Right atrium auricular region (tissue), 2 donors: ENCODE measurements around the gene EFCAB9. TPM values are rescaled to one million over a fixed set of nuclear protein-coding genes. Genes with fewer than 3 reads are reported as not detected.
A peak's percentile ranks its signal among the peaks of the same experiment; 100 is the strongest.

Source experiments
- DNase-seq: peaks from one replicate; pipeline ENCODE4 v3.0.0-alpha.2; 2019; ENCODE audit warnings: low spot score
- H3K27ac ChIP-seq, 2 donors: fragments of 200-600 bp; sonication (generic); 1 replicate in 1 of 2; 2 replicates in 1 of 2; pipeline ENCODE4 v1.5.1; 2016 to 2019
- H3K27me3 ChIP-seq, 2 donors: fragments of 200-600 bp; sonication (generic); one replicate each; pipeline versions ENCODE4 v1.5.1 to v1.6.0; 2017 to 2019
- H3K36me3 ChIP-seq: fragments of 200-600 bp; sonication (generic); one replicate; pipeline ENCODE4 v1.5.1; 2016
- H3K4me1 ChIP-seq, 2 donors: fragments of 200-600 bp; sonication (generic); one replicate each; pipeline versions ENCODE4 v1.5.1 to v1.6.0; 2017 to 2019
- H3K4me3 ChIP-seq, 2 donors: fragments of 200-600 bp; sonication (generic); 1 replicate in 1 of 2; 2 replicates in 1 of 2; pipeline ENCODE4 v1.5.1; 2017 to 2019; ENCODE audit warnings: mild to moderate bottlenecking in 1 of 2, moderate library complexity in 1 of 2
- H3K9me3 ChIP-seq, 2 donors: fragments of 200-600 bp; sonication (generic); one replicate each; pipeline ENCODE4 v1.5.1; 2019
- total RNA-seq, 2 donors: library from RNA; depleted of rRNA; stranded (reverse); fragments of >200 nt; gene quantifications; one replicate each; pipeline ENCODE4 v1.1.0, GENCODE V29; 2016
- TF ChIP-seq, protein P1 (sequence below), 2 donors: fragments of 200-600 bp; sonication (generic); IDR thresholded peaks; one replicate each; pipeline ENCODE4 v1.5.1; 2019; ENCODE audit warnings: antibody characterized with exemption in 2 of 2

EFCAB9 gene
- total RNA-seq, 2 donors from 2014 or later = not detected

DNA sequence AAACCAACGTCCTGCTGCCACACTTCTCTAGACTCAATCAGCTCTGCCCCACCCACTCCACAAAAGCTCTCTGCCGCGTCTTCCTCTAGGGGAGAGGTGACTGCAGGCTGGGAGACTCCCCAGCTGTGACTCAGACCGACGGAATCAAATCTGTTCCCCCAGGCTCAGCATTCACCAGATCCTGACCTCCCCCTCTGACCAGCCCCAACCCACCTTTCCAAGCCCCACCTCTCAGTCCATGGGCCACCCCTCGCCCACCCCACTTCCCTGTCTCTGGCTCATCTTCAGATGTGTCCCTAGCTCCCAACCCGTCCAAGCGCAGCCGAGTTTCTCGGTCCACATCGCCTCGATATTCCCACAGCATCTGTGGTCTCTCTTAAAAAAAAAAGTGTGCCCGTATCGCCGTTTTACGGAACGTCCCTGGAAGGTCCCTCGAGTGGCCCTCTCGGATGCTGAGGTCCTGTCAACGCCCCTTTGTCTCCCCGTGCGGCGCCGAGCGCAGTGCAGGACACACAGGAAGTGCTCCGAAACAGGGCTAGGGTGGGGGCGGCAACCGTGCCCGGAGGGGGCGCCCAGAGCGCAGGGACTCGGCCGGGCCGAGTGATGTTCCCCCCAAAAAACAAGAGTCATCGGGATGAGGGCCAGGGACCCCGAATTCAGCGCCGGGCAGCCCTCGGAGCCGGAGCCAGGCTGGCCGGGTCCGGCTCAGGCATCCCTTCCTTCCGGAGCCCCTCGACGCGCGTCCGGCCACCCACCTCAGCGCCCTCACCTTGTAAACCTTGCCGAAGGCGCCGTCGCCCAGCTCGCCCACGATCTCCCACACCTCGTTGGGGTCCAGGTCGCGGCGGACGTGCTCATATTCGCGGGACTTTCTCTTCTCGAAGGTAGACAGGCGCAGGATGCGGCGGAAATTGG, 6.6 kb upstream of the EFCAB9 start:
- peak overlapping the region; percentile 77 to 82 for H3K4me3 ChIP-seq
- H3K36me3 ChIP-seq = no peaks in the 10 kb centered on the region
- H3K4me1 ChIP-seq = peaks cover 0 to 29% of the 10 kb centered on the region in 2 donors
- TF ChIP-seq, protein P1, sequence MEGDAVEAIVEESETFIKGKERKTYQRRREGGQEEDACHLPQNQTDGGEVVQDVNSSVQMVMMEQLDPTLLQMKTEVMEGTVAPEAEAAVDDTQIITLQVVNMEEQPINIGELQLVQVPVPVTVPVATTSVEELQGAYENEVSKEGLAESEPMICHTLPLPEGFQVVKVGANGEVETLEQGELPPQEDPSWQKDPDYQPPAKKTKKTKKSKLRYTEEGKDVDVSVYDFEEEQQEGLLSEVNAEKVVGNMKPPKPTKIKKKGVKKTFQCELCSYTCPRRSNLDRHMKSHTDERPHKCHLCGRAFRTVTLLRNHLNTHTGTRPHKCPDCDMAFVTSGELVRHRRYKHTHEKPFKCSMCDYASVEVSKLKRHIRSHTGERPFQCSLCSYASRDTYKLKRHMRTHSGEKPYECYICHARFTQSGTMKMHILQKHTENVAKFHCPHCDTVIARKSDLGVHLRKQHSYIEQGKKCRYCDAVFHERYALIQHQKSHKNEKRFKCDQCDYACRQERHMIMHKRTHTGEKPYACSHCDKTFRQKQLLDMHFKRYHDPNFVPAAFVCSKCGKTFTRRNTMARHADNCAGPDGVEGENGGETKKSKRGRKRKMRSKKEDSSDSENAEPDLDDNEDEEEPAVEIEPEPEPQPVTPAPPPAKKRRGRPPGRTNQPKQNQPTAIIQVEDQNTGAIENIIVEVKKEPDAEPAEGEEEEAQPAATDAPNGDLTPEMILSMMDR (IDR thresholded peaks at IDR 0.05) = no peak
- no peaks in the 10 kb centered on the region for H3K9me3 ChIP-seq
- no peaks in the 10 kb centered on the region for H3K27me3 ChIP-seq
- peak; percentile 77 for DNase-seq
- H3K27ac ChIP-seq = peak overlapping the region; percentile 89 to 93

DNA sequence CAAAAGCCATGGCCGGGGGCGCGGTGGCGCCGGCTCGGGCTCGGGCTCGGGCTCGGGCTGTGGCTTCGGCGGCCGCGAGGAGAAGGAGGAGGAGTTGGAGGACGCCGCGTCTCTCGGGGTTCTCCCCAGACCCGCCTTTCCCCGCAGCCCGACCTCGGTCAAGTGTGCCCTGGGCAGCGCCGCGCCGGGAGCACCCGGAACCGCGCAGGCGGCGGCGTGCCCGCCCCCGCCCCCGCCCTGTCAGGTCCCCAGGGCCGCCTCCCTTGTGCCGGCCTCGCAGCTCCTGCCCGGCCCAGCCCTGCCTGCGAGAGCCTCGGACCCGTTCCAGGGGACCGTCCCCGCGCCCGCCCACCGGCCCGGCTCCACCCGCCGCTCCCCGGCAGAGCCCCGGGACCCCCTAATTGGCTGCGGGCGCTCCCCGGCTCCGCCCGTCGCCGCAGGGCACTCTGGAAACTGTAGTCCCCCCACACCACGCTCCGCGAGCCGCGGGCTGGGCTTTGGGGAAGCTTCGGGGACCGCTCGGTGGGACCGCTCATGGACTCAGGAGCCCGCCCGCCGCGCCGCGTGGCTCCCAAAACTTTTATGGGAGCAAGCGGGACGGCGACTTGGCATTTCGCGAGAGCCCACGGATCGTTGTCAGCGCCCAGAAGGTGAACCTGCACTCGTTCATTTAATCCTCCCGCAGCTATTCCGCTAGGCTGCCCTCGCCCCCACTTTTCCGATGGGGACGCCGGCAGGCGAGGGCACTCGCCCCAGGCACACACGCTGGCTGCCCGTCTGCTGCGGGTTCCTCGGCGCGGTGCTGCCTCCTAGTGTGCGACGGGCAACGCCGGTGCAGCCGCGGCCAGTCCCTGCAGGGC, 5.7 kb upstream of the EFCAB9 start, which contains the start of gene STK10:
Gene STK10, minus strand, starts transcription at position 192 of the 860 bp plus-strand sequence. Its CDS starts 182 bp downstream, at position 10.
- TF ChIP-seq, protein P1 (IDR thresholded peaks at IDR 0.05) = peak; percentile 83 to 95
- H3K4me3 ChIP-seq = peak within 1 kb of the TSS; percentile 77 to 82
- H3K4me1 ChIP-seq = peaks cover 0 to 29% of the 10 kb centered on the region in 2 donors
- peak within 1 kb of the TSS; percentile 89 to 93 for H3K27ac ChIP-seq
- no peaks in the 10 kb centered on the region for H3K36me3 ChIP-seq
- no peaks in the 10 kb centered on the region for H3K27me3 ChIP-seq
- peak; percentile 88 for DNase-seq
- H3K9me3 ChIP-seq = no peaks in the 10 kb centered on the region

DNA sequence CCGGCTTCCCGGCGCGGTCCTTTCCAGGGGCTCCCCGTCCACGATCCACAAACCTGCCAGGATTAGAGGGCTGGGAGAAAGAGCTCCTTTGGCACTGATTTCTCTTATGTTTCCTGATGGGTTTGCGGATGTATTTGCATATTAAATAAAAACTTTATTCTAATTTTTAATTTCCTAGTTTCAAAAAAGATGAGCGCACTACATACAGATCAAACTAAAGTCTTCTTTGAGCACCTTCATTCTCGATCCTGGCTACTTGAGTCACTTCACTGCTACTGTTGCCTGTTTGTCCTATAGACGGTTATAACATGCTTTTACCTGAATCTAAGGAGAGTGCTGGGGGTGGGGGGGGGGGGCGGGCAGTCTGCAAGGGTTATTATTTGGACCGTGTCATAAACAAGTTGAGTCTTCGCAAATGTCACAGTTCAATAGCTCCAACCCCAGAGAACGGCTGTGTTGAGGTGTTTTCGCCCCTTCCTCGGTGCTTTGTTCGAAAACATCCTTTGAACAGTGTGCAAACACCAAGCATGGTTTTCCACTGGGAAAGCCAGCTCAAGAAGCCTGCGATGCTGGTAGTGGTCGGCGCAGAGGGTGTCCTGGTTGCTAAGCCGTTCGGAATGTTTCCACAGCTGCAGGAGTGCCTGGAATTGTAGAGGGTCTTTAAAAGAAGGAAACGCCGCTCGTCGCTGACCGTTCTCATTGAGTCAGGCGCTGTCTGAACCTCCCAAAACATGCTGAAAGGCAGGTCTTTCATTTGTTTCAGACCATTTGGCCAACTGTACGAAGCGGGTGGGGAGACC, 4.9 kb upstream of the EFCAB9 start:
- Histone ChIP-seq H3K36me3 (no peaks in the 10 kb centered on the region), H3K9me3 (no peaks in the 10 kb centered on the region), H3K4me3 (peak overlapping the region in 1 of 2 donors; percentile 77), H3K4me1 (peaks cover 0 to 29% of the 10 kb centered on the region in 2 donors), H3K27ac (peak overlapping the region; percentile 89 to 93), H3K27me3 (no peaks in the 10 kb centered on the region)
- DNase-seq = no peak
- TF ChIP-seq, protein P1 (IDR thresholded peaks at IDR 0.05) = no peak

DNA sequence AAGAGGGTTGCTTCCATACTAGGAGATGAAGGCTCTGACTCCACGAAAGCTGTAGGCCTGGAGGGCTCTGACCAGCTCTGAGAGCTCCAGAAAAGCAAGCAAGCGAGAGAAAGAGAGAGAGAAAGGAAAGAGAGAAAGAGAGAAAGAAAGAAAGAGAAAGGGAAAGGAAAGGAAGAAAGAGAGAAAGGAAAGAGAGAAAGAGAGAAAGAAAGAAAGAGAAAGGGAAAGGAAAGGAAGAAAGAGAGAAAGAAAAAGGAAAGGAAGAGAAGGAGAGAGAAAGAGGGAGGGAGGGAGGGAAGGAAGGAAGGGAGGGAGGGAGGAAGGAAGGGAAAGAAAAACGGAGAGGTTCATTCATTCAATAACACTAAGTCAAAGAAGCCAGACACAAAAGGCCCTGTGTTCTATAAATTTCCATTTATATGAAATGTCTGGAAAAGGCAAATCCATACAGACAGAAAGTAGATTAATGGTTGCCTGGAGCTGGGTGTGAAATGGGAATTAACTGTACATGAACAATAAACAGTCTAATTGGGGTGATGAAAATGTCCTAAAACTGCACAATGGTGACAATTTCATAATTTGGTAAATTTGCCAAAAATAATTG, 4.2 kb upstream of the EFCAB9 start:
- Histone ChIP-seq H3K4me1 (peaks cover 0 to 29% of the 10 kb centered on the region in 2 donors), H3K9me3 (no peaks in the 10 kb centered on the region), H3K27me3 (no peaks in the 10 kb centered on the region), H3K27ac (no peak overlapping the region), H3K4me3 (no peak overlapping the region), H3K36me3 (no peaks in the 10 kb centered on the region)
- no peak for DNase-seq
- TF ChIP-seq, protein P1 (IDR thresholded peaks at IDR 0.05) = no peak
